H1 (cell line): ENCODE results near the gene DEGS2.

ENCODE experiments used
- BRCA1 ChIP-seq: IDR thresholded peaks from 2 replicates; pipeline ENCODE4 v1.6.1; 2012; ENCODE audit warnings: low read depth, low read length, improper control_type of control experiment
- EZH2 ChIP-seq: fragments of 200-600 bp; sonication (generic); IDR thresholded peaks from 2 replicates; pipeline ENCODE4 v1.7.1; 2012; ENCODE audit warnings: low read depth, mild to moderate bottlenecking, moderate library complexity, low read length, inconsistent platforms; ENCODE audit not compliant: severe bottlenecking

DNA sequence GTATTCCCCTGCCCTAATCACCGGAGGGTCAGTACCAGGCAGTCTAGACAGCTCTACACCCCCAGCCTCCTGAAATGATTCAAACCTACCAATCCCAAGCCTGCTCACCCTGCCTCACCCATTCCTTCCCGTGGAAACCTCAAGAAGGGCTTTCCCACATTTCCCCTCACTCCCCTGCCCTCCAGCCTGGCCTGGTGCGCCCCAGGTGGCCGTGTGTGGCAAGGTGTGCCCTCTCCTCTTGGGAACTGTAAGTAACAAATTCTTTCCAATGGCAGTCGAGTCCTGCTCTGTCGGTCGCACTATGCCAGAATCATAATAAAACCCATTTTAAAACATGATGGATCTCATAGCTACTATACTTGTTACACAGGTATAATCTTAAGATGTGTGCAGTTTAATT is 13.9 kb upstream of the DEGS2 start:
- TF ChIP-seq EZH2: no peak
- no peak for TF ChIP-seq BRCA1
